ENCODE measurements around the gene LPIN2. TPM values are rescaled to one million over a fixed set of nuclear protein-coding genes. Genes with fewer than 3 reads are reported as not detected.

The LPIN2 gene
- total and polyA plus RNA-seq, 2 experiments from 2014 or later: 9.0 to 10.8 TPM

DNA sequence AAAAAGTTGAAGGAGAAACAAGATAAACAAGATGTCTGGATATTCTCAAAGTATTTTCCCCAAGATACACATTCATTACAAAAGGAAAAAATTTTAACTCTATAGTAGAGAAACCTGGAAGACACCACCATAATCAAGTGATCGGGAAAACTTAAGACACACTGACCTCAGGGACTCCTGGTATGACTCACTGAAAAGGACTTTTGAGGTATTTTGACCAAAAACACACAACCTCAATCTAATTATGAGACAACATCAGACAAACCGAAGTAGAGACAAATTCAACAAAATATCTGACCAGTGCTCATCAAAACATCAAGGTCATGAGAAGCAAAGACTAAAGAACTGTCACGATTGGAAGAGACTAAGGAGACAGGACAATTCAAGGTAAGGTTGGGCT lies 34.7 kb downstream of the LPIN2 start (continued):
- TF ChIP-seq EZH2 (IDR thresholded peaks at IDR 0.05; ENCODE audit: low read depth, unreplicated experiment) (no peak), ZNF331 (CRISPR knock-in tag; IDR thresholded peaks at IDR 0.05; ENCODE audit: low read depth) (no peak), ZNF114 (CRISPR knock-in tag; IDR thresholded peaks at IDR 0.05) (no peak), CREB1 (CRISPR knock-in tag; IDR thresholded peaks at IDR 0.05; ENCODE audit: low read depth) (no peak)
- TF ChIP-seq, protein P1, sequence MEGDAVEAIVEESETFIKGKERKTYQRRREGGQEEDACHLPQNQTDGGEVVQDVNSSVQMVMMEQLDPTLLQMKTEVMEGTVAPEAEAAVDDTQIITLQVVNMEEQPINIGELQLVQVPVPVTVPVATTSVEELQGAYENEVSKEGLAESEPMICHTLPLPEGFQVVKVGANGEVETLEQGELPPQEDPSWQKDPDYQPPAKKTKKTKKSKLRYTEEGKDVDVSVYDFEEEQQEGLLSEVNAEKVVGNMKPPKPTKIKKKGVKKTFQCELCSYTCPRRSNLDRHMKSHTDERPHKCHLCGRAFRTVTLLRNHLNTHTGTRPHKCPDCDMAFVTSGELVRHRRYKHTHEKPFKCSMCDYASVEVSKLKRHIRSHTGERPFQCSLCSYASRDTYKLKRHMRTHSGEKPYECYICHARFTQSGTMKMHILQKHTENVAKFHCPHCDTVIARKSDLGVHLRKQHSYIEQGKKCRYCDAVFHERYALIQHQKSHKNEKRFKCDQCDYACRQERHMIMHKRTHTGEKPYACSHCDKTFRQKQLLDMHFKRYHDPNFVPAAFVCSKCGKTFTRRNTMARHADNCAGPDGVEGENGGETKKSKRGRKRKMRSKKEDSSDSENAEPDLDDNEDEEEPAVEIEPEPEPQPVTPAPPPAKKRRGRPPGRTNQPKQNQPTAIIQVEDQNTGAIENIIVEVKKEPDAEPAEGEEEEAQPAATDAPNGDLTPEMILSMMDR (conservative IDR thresholded peaks at IDR 0.05; ENCODE audit: low read depth in 2 of 2): no peak

DNA sequence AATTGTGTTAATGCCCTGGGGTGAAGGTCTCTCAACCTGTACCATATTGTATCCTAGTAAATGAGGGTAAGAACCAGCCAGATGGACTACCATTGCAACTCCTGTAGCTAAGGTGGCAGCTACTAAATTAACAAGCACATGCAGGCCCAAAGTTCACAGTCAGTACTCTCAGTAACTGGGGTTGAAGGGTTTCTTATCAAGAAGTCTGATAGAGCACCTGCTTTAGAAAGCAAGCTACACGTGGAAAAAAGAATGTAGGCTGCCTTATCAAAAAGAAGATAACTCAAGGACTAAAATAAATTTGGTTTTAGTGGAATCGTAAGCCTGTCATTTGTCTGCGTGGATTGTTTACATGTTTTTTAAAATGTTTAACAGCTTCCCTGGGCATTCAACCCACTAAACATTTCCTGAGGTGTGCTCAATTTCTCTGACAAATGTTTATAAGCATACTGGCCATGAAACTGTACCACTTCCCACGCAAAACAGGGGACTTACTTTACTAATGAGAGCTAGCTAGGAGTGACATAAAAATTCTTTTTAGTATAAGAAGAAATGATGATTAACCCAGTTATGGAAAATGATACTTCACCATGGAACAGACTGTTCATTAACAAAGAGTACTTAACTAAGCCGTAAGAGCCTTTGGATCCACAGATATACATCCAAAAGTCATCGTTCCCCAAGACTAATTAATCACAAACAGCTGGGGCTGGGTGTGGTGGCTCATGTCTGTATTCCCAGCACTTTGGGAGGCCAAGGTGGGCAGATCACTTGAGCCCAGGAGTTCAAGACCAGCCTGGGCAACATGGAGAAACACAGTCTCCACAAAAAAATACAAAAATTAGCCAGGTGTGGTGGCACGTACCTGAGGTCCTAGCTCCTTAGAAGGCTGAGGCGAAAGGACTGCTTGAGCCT lies 36.5 kb downstream of the LPIN2 start:
- no peak overlapping the region for H3K4me3 ChIP-seq
- H3K79me2 ChIP-seq (replicated peaks; ENCODE audit: insufficient read depth): peaks cover 53% of the 10 kb centered on the region
- peaks cover 22% of the 10 kb centered on the region for H3K4me1 Mint-ChIP-seq
- H3K36me3 Mint-ChIP-seq (ENCODE audit: low read depth): no peaks in the 10 kb centered on the region
- no peaks in the 10 kb centered on the region for H3F3A ChIP-seq (replicated peaks; ENCODE audit: low read depth)
- H3K4me3 Mint-ChIP-seq: no peak overlapping the region
- no peaks in the 10 kb centered on the region for H3K9me3 Mint-ChIP-seq
- H3K27ac Mint-ChIP-seq: no peak overlapping the region
- DNase-seq (ENCODE audit: low spot score) (no peak), ATAC-seq (no peak)
- H2AFZ ChIP-seq: no peak overlapping the region
- H3K27ac ChIP-seq (ENCODE audit: low read depth): no peak overlapping the region
- no peaks in the 10 kb centered on the region for H3K9me2 ChIP-seq (ENCODE audit: insufficient read depth)
- H3K27me3 Mint-ChIP-seq (ENCODE audit: insufficient read depth, low read depth, poor library complexity): peaks cover 3% of the 10 kb centered on the region
- H3K4me2 ChIP-seq: no peak overlapping the region
- peaks cover 12% of the 10 kb centered on the region; the same call in 1 of the 2 replicates for H3K4me1 ChIP-seq (ENCODE audit: insufficient read depth)
- no peaks in the 10 kb centered on the region for H4K20me1 ChIP-seq (replicated peaks; ENCODE audit: insufficient read depth)
- H3K27me3 ChIP-seq (ENCODE audit: insufficient read depth): no peaks in the 10 kb centered on the region
- no peaks in the 10 kb centered on the region for H3K36me3 ChIP-seq (ENCODE audit: insufficient read depth)
- TF ChIP-seq, protein P2, sequence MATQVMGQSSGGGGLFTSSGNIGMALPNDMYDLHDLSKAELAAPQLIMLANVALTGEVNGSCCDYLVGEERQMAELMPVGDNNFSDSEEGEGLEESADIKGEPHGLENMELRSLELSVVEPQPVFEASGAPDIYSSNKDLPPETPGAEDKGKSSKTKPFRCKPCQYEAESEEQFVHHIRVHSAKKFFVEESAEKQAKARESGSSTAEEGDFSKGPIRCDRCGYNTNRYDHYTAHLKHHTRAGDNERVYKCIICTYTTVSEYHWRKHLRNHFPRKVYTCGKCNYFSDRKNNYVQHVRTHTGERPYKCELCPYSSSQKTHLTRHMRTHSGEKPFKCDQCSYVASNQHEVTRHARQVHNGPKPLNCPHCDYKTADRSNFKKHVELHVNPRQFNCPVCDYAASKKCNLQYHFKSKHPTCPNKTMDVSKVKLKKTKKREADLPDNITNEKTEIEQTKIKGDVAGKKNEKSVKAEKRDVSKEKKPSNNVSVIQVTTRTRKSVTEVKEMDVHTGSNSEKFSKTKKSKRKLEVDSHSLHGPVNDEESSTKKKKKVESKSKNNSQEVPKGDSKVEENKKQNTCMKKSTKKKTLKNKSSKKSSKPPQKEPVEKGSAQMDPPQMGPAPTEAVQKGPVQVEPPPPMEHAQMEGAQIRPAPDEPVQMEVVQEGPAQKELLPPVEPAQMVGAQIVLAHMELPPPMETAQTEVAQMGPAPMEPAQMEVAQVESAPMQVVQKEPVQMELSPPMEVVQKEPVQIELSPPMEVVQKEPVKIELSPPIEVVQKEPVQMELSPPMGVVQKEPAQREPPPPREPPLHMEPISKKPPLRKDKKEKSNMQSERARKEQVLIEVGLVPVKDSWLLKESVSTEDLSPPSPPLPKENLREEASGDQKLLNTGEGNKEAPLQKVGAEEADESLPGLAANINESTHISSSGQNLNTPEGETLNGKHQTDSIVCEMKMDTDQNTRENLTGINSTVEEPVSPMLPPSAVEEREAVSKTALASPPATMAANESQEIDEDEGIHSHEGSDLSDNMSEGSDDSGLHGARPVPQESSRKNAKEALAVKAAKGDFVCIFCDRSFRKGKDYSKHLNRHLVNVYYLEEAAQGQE (IDR thresholded peaks at IDR 0.05; ENCODE audit: unreplicated experiment): no peak
- TF ChIP-seq EZH2phosphoT487 (IDR thresholded peaks at IDR 0.05; ENCODE audit: unreplicated experiment) (no peak), ZNF331 (CRISPR knock-in tag; IDR thresholded peaks at IDR 0.05; ENCODE audit: low read depth) (no peak), ZNF114 (CRISPR knock-in tag; IDR thresholded peaks at IDR 0.05) (no peak), NANOG (IDR thresholded peaks at IDR 0.05; ENCODE audit: borderline replicate concordance) (no peak), JUNB (IDR thresholded peaks at IDR 0.05; ENCODE audit: unreplicated experiment) (no peak), EZH2 (IDR thresholded peaks at IDR 0.05; ENCODE audit: low read depth, unreplicated experiment) (no peak), STAT1 (IDR thresholded peaks at IDR 0.05; ENCODE audit: unreplicated experiment) (no peak), CREB1 (CRISPR knock-in tag; IDR thresholded peaks at IDR 0.05; ENCODE audit: low read depth) (no peak), POLR2AphosphoS5 (IDR thresholded peaks at IDR 0.05; ENCODE audit: low read depth) (no peak)
- TF ChIP-seq, protein P3, sequence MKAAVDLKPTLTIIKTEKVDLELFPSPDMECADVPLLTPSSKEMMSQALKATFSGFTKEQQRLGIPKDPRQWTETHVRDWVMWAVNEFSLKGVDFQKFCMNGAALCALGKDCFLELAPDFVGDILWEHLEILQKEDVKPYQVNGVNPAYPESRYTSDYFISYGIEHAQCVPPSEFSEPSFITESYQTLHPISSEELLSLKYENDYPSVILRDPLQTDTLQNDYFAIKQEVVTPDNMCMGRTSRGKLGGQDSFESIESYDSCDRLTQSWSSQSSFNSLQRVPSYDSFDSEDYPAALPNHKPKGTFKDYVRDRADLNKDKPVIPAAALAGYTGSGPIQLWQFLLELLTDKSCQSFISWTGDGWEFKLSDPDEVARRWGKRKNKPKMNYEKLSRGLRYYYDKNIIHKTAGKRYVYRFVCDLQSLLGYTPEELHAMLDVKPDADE (IDR thresholded peaks at IDR 0.05): no peak
